ENCODE data around the gene KLHL5. TPM values are rescaled to one million over a fixed set of nuclear protein-coding genes. Genes with fewer than 3 reads are reported as not detected.

KLHL5 gene
- total RNA-seq, 1 donor from 2014 or later: 61.5 TPM

DNA sequence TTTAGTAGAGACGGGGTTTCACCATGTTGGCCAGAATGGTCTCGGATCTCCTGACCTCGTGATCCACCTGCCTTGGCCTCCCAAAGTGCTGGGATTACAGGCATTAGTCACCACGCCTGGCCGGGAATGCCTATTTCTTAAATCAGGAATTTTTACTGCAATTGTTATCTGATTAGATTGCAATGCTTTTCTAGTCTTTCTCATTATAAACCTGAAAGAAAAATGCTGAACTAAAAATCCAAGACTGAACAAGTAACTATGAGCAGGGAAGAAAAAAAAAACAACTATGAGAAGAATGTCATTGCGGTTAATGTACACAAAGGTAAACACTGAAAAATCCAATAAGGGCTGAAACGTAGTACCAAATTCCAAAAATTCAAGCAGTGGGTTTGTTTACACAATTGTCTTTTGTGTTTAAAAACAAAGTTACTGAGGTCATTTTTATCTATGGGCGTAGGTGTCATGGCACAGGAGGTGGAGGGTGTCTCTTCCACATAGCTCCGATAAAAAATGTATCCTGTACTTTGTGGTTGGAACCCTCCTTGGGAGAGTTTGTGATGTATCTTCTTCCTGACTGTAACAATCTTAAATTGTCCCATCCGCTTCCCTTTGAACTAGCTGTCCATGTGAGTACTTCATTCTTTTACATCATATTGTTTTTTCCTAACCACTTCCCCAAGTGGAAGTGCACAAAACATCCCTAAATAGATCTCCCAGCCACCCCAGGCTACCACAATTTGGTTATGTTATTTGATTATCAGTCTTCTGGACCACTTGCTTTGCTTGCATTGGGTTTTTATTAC lies 18.8 kb upstream of the KLHL5 start:
- intact Hi-C loops (cut with micrococcal nuclease): loop anchor here (5.0 to 10.0 kb wide), 3 partner anchors 381 to 592 kb away; partner anchors contain the start of genes KLF3, LIAS, RPL9 and SMIM14
- Mint-ChIP-seq H3K4me3 (peak overlapping the region; percentile 86), H3K36me3 (ENCODE audit: low read depth) (peaks cover 18% of the 10 kb centered on the region), H3K27me3 (no peaks in the 10 kb centered on the region), H3K27ac (peak overlapping the region; percentile 88), H3K4me1 (peaks cover 61% of the 10 kb centered on the region), H3K9me3 (no peaks in the 10 kb centered on the region)
- DNase-seq (no peak), ATAC-seq (ENCODE audit: low read depth) (no peak)
- ChIA-PET CTCF (interaction anchor here (0.9 to 4.6 kb wide), 4 partner anchors 14 to 141 kb away, joined by 3 to 24 read pairs (median 8); no protein-coding TSS in a partner anchor), POLR2A (interaction anchor here (0.7 to 8.3 kb wide), 18 partner anchors 11 to 1152 kb away, joined by 3 to 215 read pairs (median 5); partner anchors contain the start of genes TLR10, TMEM156, UBE2K and WDR19)
- no peak for TF ChIP-seq CTCF (IDR thresholded peaks at IDR 0.05)

GRCh38 chr4:39043861-39044363 lies 18.1 kb upstream of the KLHL5 start:
- peak; percentile 16 for ATAC-seq (ENCODE audit: low read depth)
- TF ChIP-seq CTCF (IDR thresholded peaks at IDR 0.05): no peak
- H3K4me3 Mint-ChIP-seq: peak overlapping the region; percentile 86
- CTCF ChIA-PET: interaction anchor here (0.8 to 4.6 kb wide), 7 partner anchors 12 to 285 kb away, joined by 3 to 24 read pairs (median 5); partner anchors contain the start of gene TMEM156
- no peaks in the 10 kb centered on the region for H3K27me3 Mint-ChIP-seq
- intact Hi-C loops (cut with micrococcal nuclease): loop anchor here (1.0 to 10.0 kb wide), 11 partner anchors 12 to 591 kb away; partner anchors contain the start of genes KLF3, LIAS, RPL9 and SMIM14
- H3K27ac Mint-ChIP-seq: peak overlapping the region; percentile 88
- no peaks in the 10 kb centered on the region for H3K9me3 Mint-ChIP-seq
- peaks cover 62% of the 10 kb centered on the region for H3K4me1 Mint-ChIP-seq
- POLR2A ChIA-PET: interaction anchor here (0.6 to 8.3 kb wide), 24 partner anchors 10 to 1152 kb away, joined by 3 to 215 read pairs (median 4); partner anchors contain the start of genes TLR10, TMEM156, UBE2K and WDR19
- DNase-seq: no peak
- H3K36me3 Mint-ChIP-seq (ENCODE audit: low read depth): peaks cover 21% of the 10 kb centered on the region

GRCh38 chr4:39044364-39044955 lies 17.6 kb upstream of the KLHL5 start:
- H3K4me3 Mint-ChIP-seq: peak overlapping the region; percentile 86
- H3K27me3 Mint-ChIP-seq: no peaks in the 10 kb centered on the region
- POLR2A ChIA-PET: interaction anchor here (0.5 to 8.3 kb wide), 26 partner anchors 10 to 1153 kb away, joined by 3 to 215 read pairs (median 4); partner anchors contain the start of genes TLR10, TMEM156, UBE2K and WDR19
- peaks cover 62% of the 10 kb centered on the region for H3K4me1 Mint-ChIP-seq
- H3K9me3 Mint-ChIP-seq: no peaks in the 10 kb centered on the region
- ATAC-seq (ENCODE audit: low read depth) (peak; percentile 86), DNase-seq (peak; percentile 96)
- CTCF ChIA-PET: interaction anchor here (0.7 to 4.6 kb wide), 7 partner anchors 12 to 285 kb away, joined by 3 to 24 read pairs (median 5); partner anchors contain the start of gene TMEM156
- H3K27ac Mint-ChIP-seq: peak overlapping the region; percentile 88
- TF ChIP-seq CTCF (IDR thresholded peaks at IDR 0.05): no peak
- intact Hi-C loops (cut with micrococcal nuclease): loop anchor here (1.0 to 10.0 kb wide), 11 partner anchors 12 to 590 kb away; partner anchors contain the start of genes KLF3, LIAS, RPL9 and SMIM14
- H3K36me3 Mint-ChIP-seq (ENCODE audit: low read depth): peaks cover 21% of the 10 kb centered on the region

GRCh38 chr4:39044956-39045826 lies 16.8 kb upstream of the KLHL5 start:
- H3K4me1 Mint-ChIP-seq: peaks cover 62% of the 10 kb centered on the region
- no peak for ATAC-seq (ENCODE audit: low read depth)
- H3K9me3 Mint-ChIP-seq: no peaks in the 10 kb centered on the region
- TF ChIP-seq CTCF (IDR thresholded peaks at IDR 0.05): no peak
- H3K4me3 Mint-ChIP-seq: peak overlapping the region; percentile 94
- intact Hi-C loops (cut with micrococcal nuclease): loop anchor here (1.0 to 10.0 kb wide), 13 partner anchors 13 to 590 kb away; partner anchors contain the start of genes KLF3, LIAS, RPL9 and SMIM14
- H3K27ac Mint-ChIP-seq: peak overlapping the region; percentile 89
- ChIA-PET POLR2A (interaction anchor here (0.5 to 8.3 kb wide), 19 partner anchors 15 to 1154 kb away, joined by 3 to 215 read pairs (median 6); partner anchors contain the start of genes TLR10, TMEM156 and WDR19), CTCF (interaction anchor here (0.6 to 4.6 kb wide), 10 partner anchors 16 to 286 kb away, joined by 3 to 24 read pairs (median 4); no protein-coding TSS in a partner anchor)
- DNase-seq: no peak
- H3K27me3 Mint-ChIP-seq: no peaks in the 10 kb centered on the region
- H3K36me3 Mint-ChIP-seq (ENCODE audit: low read depth): peaks cover 21% of the 10 kb centered on the region
